ENCODE data around the gene MAN2B1. TPM values are rescaled to one million over a fixed set of nuclear protein-coding genes. Genes with fewer than 3 reads are reported as not detected.

The MAN2B1 gene
- total and polyA plus RNA-seq, 2 of the 8 experiments (the other 6 are each of a cell fraction or from before 2014, with no cell fraction given), result 55.3 to 76.3 TPM

- no peak overlapping the region for H3K56ac ChIP-seq (replicated peaks; ENCODE audit: insufficient read length, low read depth, low read length)
- H2AFZ ChIP-seq (ENCODE audit: low read length), result no peak overlapping the region
- peaks cover 32 to 58% (median 43%) of the 10 kb centered on the region in 4 experiments for H3K36me3 ChIP-seq (ENCODE audit: control insufficient read depth in 2 of 4, insufficient read depth in 4 of 4, low read length in 3 of 4)
- no peak overlapping the region for H4K91ac ChIP-seq (replicated peaks; ENCODE audit: insufficient read length, low read length)
- ChIA-PET CTCF (ENCODE audit: partially characterized antibody) (interaction anchor here (0.6 to 13.0 kb wide), 12 partner anchors 9 to 82 kb away, joined by 3 to 81 read pairs (median 4); partner anchors contain the start of gene TRIR), POLR2A (ENCODE audit: partially characterized antibody) (interaction anchor here (0.9 to 12.9 kb wide), 4 partner anchors 12 to 35 kb away, joined by 3 to 258 read pairs (median 5); partner anchors contain the start of genes GET3 and TRIR)
- H4K8ac ChIP-seq (ENCODE audit: extremely low read depth, insufficient read depth, low read length), result no peak overlapping the region
- no peak overlapping the region for H4K5ac ChIP-seq (ENCODE audit: insufficient read length, low read depth, low read length)
- H3K14ac ChIP-seq (ENCODE audit: insufficient read length), result no peak overlapping the region
- peaks cover 10% of the 10 kb centered on the region; the same call in 1 of the 2 replicates for H3K79me1 ChIP-seq (ENCODE audit: low read depth, low read length)
- FAIRE-seq (no peak), DNase-seq (ENCODE audit: low read depth in 1 of 2, low spot score in 2 of 2) (no peak)
- WGBS, 2 experiments (ENCODE audit: extremely low coverage in 1 of 2, insufficient coverage in 1 of 2, insufficient read length in 1 of 2, insufficient replicate concordance in 2 of 2, low coverage in 1 of 2, low lambda C conversion rate in 2 of 2, missing lambda C conversion rate in 1 of 2), result 86% methylated on average over 3 of the region's 3 CpGs; no CpG with 5 or more reads in 1 of the 2 experiments
- no peak overlapping the region for H3K23ac ChIP-seq (ENCODE audit: insufficient read length)
- no peak overlapping the region for H3K4me2 ChIP-seq (ENCODE audit: insufficient read depth in 1 of 2, low read depth in 2 of 2, low read length in 2 of 2)
- no peak overlapping the region for H2AK5ac ChIP-seq (ENCODE audit: low read depth, low read length)
- no peak overlapping the region for H3K18ac ChIP-seq (ENCODE audit: extremely low read depth, low read length)
- no peaks in the 10 kb centered on the region for H3K27me3 ChIP-seq (replicated peaks in 1 of 4; ENCODE audit: control insufficient read depth in 3 of 4, extremely low read depth in 1 of 4, insufficient read depth in 3 of 4, low read length in 3 of 4)
- H3K4me1 ChIP-seq (replicated peaks in 1 of 4; ENCODE audit: control insufficient read depth in 3 of 4, insufficient read depth in 4 of 4, low read length in 3 of 4), result peaks cover 0 to 6% (median 2%) of the 10 kb centered on the region in 4 experiments; a peak in 3 of 7 replicates
- no peak overlapping the region for H3K4ac ChIP-seq (replicated peaks; ENCODE audit: insufficient read length, low read depth, low read length)
- no peak overlapping the region for H2BK20ac ChIP-seq (ENCODE audit: low read length)
- no peak overlapping the region for H2BK120ac ChIP-seq (replicated peaks; ENCODE audit: low read depth, low read length)
- peaks cover 12 to 23% of the 10 kb centered on the region in 2 experiments for H4K20me1 ChIP-seq (replicated peaks in 1 of 2; ENCODE audit: control insufficient read depth in 1 of 2, insufficient read depth in 2 of 2, low read length in 2 of 2)
- peaks cover 17 to 46% of the 10 kb centered on the region in 2 experiments for H3K79me2 ChIP-seq (ENCODE audit: control insufficient read depth in 1 of 2, insufficient read depth in 2 of 2, low read length in 2 of 2)
- H3K27ac ChIP-seq (ENCODE audit: low read depth, low read length), result no peak overlapping the region
- no peaks in the 10 kb centered on the region for H3K9me3 ChIP-seq (ENCODE audit: insufficient read depth in 2 of 2, low read depth in 1 of 2, low read length in 1 of 2)
- H2BK12ac ChIP-seq (ENCODE audit: low read depth, low read length), result no peak overlapping the region
- no peak overlapping the region for H2BK5ac ChIP-seq (ENCODE audit: low read depth, low read length)
- H3K4me3 ChIP-seq (ENCODE audit: extremely low read depth in 1 of 4, insufficient read depth in 2 of 4, low read depth in 3 of 4, low read length in 4 of 4), result no peak overlapping the region
- H3K9ac ChIP-seq (replicated peaks in 1 of 4; ENCODE audit: extremely low read depth in 1 of 4, low read depth in 3 of 4, low read length in 3 of 4), result no peak overlapping the region
- no peak overlapping the region for H2BK15ac ChIP-seq (ENCODE audit: low read length)
- no peaks in the 10 kb centered on the region for H3K23me2 ChIP-seq (ENCODE audit: low read depth, low read length)
- TF ChIP-seq NANOG (IDR thresholded peaks at IDR 0.05; ENCODE audit: insufficient read depth, low read depth, low read length, poor library complexity, severe bottlenecking) (no peak), BACH1 (IDR thresholded peaks at IDR 0.05; ENCODE audit: low read length) (no peak), JUN (IDR thresholded peaks at IDR 0.05; ENCODE audit: low read depth, low read length) (no peak), HDAC2 (IDR thresholded peaks at IDR 0.05; ENCODE audit: borderline replicate concordance in 1 of 2, low read depth in 2 of 2, low read length in 2 of 2) (no peak), CREB1 (IDR thresholded peaks at IDR 0.05) (no peak), TCF12 (IDR thresholded peaks at IDR 0.05; ENCODE audit: low read depth, low read length) (no peak), USF2 (IDR thresholded peaks at IDR 0.05; ENCODE audit: low read length) (no peak), TBP (IDR thresholded peaks at IDR 0.05; ENCODE audit: low read depth, low read length) (no peak), BCL11A (IDR thresholded peaks at IDR 0.05; ENCODE audit: low read depth in 2 of 2, low read length in 2 of 2) (no peak), CTBP2 (IDR thresholded peaks at IDR 0.05; ENCODE audit: borderline replicate concordance, insufficient read depth, insufficient read length, low read length) (no peak), POLR2AphosphoS5 (IDR thresholded peaks at IDR 0.05; ENCODE audit: low read depth, low read length) (no peak)
Observed at GRCh38 chr19:12715929-12716328, 49.4 kb upstream of the MAN2B1 start.
